Lung (tissue), 12 donors: Measurements from ENCODE around the gene NRXN2. TPM values are rescaled to one million over a fixed set of nuclear protein-coding genes. Genes with fewer than 3 reads are reported as not detected.

Experiments used
- ATAC-seq: fragments of 200-7000 bp; cut with Tn5 transposase; one replicate; pipeline ENCODE4 v1.9.1; 2020; ENCODE audit warnings: moderate number of reproducible peaks; ENCODE audit not compliant: insufficient read depth, low FRiP score
- DNase-seq, 3 donors: peaks; one replicate each; pipeline ENCODE4 v3.0.0-alpha.2; 2013 to 2017
- H3K27ac ChIP-seq, 2 donors: one replicate each; pipeline ENCODE4 v1.5.1; 2013; ENCODE audit warnings: mild to moderate bottlenecking in 2 of 2, moderate library complexity in 2 of 2, control low read depth in 1 of 2, inconsistent platforms in 1 of 2, low read depth in 1 of 2, low read length in 1 of 2
- H3K27me3 ChIP-seq, 3 donors: one replicate each; pipeline ENCODE4 v1.5.1; 2013; ENCODE audit warnings: low read length in 2 of 3; ENCODE audit not compliant: control insufficient read depth in 3 of 3, insufficient read depth in 3 of 3
- H3K36me3 ChIP-seq, 4 donors: one replicate each; pipeline ENCODE4 v1.5.1; 2013; ENCODE audit warnings: low read length in 4 of 4, mild to moderate bottlenecking in 1 of 4, moderate library complexity in 1 of 4; ENCODE audit not compliant: control insufficient read depth in 4 of 4, insufficient read depth in 4 of 4
- H3K4me1 ChIP-seq, 5 donors: one replicate each; pipeline ENCODE4 v1.5.1; 2013; ENCODE audit warnings: low read length in 5 of 5, mild to moderate bottlenecking in 2 of 5, moderate library complexity in 1 of 5; ENCODE audit not compliant: control insufficient read depth in 5 of 5, insufficient read depth in 5 of 5
- H3K4me3 ChIP-seq: one replicate; pipeline ENCODE4 v1.5.1; 2013; ENCODE audit warnings: mild to moderate bottlenecking, control low read depth, moderate library complexity
- H3K9ac ChIP-seq, 2 donors: one replicate each; pipeline ENCODE4 v1.5.1; 2013; ENCODE audit warnings: low read length in 2 of 2, control low read depth in 1 of 2; ENCODE audit not compliant: insufficient read depth in 1 of 2
- H3K9me3 ChIP-seq, 4 donors: one replicate each; pipeline ENCODE4 v1.5.1; 2013; ENCODE audit warnings: low read length in 3 of 4, mild to moderate bottlenecking in 1 of 4, moderate library complexity in 1 of 4; ENCODE audit not compliant: control insufficient read depth in 4 of 4, insufficient read depth in 3 of 4
- WGBS, 2 donors: extraction: QIAGEN DNeasy Blood & Tissue Kit; methylation state at CpG; one replicate each; pipeline ENCODE4 v1.1.7; 2013; 5-methylcytosine and 5-hydroxymethylcytosine counted together
- polyA plus RNA-seq, 2 donors: library from polyadenylated mRNA; stranded (reverse); fragments of 200-250 nt; gene quantifications; one replicate each; pipeline ENCODE4 v1.2.1, GENCODE V29; 2013
- total RNA-seq, 2 donors: library from RNA; depleted of rRNA in 1 of 2; stranded (reverse); fragments of >200 nt in 1 of 2; gene quantifications; one replicate each; pipeline ENCODE4 v1.2.1, GENCODE V29; 2014 to 2021
- TF ChIP-seq, protein P1 (sequence below): IDR thresholded peaks from 2 replicates; pipeline ENCODE4 v1.5.1; 2012; ENCODE audit warnings: mild to moderate bottlenecking; ENCODE audit errors: control extremely low read depth, extremely low read depth
- donor health status: control.
- donor health status: control.
- donor health status: Bipolar disorder and iron deficiency.
- donor health status: healthy.
- donor health status: DM: yes; HTN: yes; CAD: no.

The NRXN2 gene
- total and polyA plus RNA-seq, 4 donors, result 0.39 to 6.6 (median 1.1) TPM

GRCh38 chr11:64758330-64759079 is 35.5 kb upstream of the NRXN2 start:
- no peak for ATAC-seq
- Histone ChIP-seq H3K36me3 (peaks cover 0 to 12% (median 7%) of the 10 kb centered on the region in 4 donors), H3K9me3 (no peaks in the 10 kb centered on the region), H3K9ac (no peak overlapping the region), H3K4me1 (peaks cover 0 to 17% (median 8%) of the 10 kb centered on the region in 5 donors), H3K27ac (no peak overlapping the region), H3K27me3 (no peaks in the 10 kb centered on the region), H3K4me3 (no peak overlapping the region)
- TF ChIP-seq, protein P1, sequence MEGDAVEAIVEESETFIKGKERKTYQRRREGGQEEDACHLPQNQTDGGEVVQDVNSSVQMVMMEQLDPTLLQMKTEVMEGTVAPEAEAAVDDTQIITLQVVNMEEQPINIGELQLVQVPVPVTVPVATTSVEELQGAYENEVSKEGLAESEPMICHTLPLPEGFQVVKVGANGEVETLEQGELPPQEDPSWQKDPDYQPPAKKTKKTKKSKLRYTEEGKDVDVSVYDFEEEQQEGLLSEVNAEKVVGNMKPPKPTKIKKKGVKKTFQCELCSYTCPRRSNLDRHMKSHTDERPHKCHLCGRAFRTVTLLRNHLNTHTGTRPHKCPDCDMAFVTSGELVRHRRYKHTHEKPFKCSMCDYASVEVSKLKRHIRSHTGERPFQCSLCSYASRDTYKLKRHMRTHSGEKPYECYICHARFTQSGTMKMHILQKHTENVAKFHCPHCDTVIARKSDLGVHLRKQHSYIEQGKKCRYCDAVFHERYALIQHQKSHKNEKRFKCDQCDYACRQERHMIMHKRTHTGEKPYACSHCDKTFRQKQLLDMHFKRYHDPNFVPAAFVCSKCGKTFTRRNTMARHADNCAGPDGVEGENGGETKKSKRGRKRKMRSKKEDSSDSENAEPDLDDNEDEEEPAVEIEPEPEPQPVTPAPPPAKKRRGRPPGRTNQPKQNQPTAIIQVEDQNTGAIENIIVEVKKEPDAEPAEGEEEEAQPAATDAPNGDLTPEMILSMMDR, result no peak
- 90 to 92% methylated on average over 15 of the region's 15 CpGs for WGBS, 2 donors
- no peak for DNase-seq

DNA sequence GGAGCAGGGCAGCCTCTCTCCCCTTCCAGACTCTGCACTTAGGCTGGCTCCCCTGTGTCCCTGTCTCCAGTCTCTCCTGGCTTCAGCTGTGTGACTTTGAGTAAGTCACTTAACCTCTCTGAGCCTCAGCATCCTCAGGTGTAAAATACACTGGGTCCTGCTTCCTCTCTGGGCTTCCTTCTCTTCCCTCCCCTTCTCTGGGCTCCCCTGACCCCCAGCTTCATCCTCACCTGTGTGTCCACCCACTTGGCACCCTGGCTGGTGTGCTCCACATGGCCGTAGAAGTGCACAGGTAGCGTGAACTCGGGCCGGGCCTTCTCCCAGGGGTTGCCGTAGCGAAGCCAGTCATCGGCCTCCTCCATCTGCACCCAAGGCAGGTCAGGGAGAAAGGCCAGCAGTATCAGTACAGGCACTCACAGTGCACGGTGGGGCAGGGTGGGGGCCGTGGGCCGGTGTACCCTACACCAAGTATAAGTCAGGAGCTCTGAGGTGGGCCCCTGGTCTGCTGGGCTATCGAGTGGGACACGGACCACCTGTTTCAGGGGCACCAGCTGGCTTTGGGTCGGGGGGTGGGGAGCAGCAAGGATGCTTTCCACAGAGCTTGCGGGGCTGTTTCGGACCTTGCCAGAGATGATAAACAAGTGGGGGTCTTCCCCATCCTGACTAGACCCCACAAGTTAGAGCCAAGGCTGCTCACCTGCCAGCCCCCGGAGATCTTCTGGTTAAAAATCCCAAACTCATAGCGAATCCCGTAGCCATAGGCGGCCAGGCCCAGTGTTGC is 34.7 kb upstream of the NRXN2 start:
- ATAC-seq, result no peak
- peaks cover 0 to 4% (median 2%) of the 10 kb centered on the region in 4 donors for H3K36me3 ChIP-seq
- DNase-seq, result no peak
- no peaks in the 10 kb centered on the region for H3K27me3 ChIP-seq
- no peak overlapping the region for H3K9ac ChIP-seq
- H3K9me3 ChIP-seq, result no peaks in the 10 kb centered on the region
- TF ChIP-seq, protein P1, result no peak
- no peak overlapping the region for H3K4me3 ChIP-seq
- 86 to 90% methylated on average over 19 of the region's 19 CpGs for WGBS, 2 donors
- peaks cover 0 to 17% (median 8%) of the 10 kb centered on the region in 5 donors for H3K4me1 ChIP-seq
- no peak overlapping the region for H3K27ac ChIP-seq

GRCh38 chr11:64755681-64756361 is 32.8 kb upstream of the NRXN2 start:
- no peak overlapping the region for H3K4me3 ChIP-seq
- no peak for DNase-seq
- 89% methylated on average over 13 of the region's 13 CpGs for WGBS, 2 donors
- peaks cover 0 to 4% (median 1%) of the 10 kb centered on the region in 4 donors for H3K36me3 ChIP-seq
- no peaks in the 10 kb centered on the region for H3K27me3 ChIP-seq
- TF ChIP-seq, protein P1, result no peak
- H3K9me3 ChIP-seq, result no peaks in the 10 kb centered on the region
- no peak overlapping the region for H3K27ac ChIP-seq
- peaks cover 0 to 17% (median 8%) of the 10 kb centered on the region in 5 donors for H3K4me1 ChIP-seq
- ATAC-seq, result no peak
- H3K9ac ChIP-seq, result no peak overlapping the region
